ENCODE measurements around the gene TTLL3. TPM values are rescaled to one million over a fixed set of nuclear protein-coding genes. Genes with fewer than 3 reads are reported as not detected.

TTLL3 gene
- total RNA-seq, 3 donors from 2014 or later (not counting 1 experiment from before 2014, with no cell fraction given): 133 to 137 (median 136) TPM

GRCh38 chr3:9815986-9816385, 5.9 kb downstream of the TTLL3 start:
- intact Hi-C loops (cut with micrococcal nuclease): no loop called here
- Histone ChIP-seq H3K9me3 (ENCODE audit: control insufficient read depth, insufficient read depth, low read length) (no peaks in the 10 kb centered on the region), H3K36me3 (ENCODE audit: control insufficient read depth, insufficient read depth, low read length) (peaks cover 6% of the 10 kb centered on the region), H3K4me3 (ENCODE audit: low read length) (no peak overlapping the region), H3K27ac (ENCODE audit: low read length) (no peak overlapping the region), H3K27me3 (ENCODE audit: control insufficient read depth, insufficient read depth, low read length) (no peaks in the 10 kb centered on the region), H3K4me1 (ENCODE audit: control insufficient read depth, insufficient read depth, low read length) (peaks cover 1% of the 10 kb centered on the region)
- WGBS (ENCODE audit: insufficient coverage): 91% methylated on average over 9 of the region's 9 CpGs
- Mint-ChIP-seq H3K36me3 (no peaks in the 10 kb centered on the region), H3K27ac (no peak overlapping the region), H3K9me3 (no peaks in the 10 kb centered on the region), H3K4me3 (no peak overlapping the region), H3K4me1 (peaks cover 12% of the 10 kb centered on the region in 2 donors), H3K27me3 (ENCODE audit: low read depth in 2 of 2) (no peaks in the 10 kb centered on the region)
- no peak for TF ChIP-seq CTCF (IDR thresholded peaks at IDR 0.05)
- ATAC-seq (no peak), DNase-seq (no peak)

- intact Hi-C loops (cut with micrococcal nuclease): no loop called here
- WGBS (ENCODE audit: insufficient coverage): 91% methylated on average over 6 of the region's 6 CpGs
- TF ChIP-seq CTCF (IDR thresholded peaks at IDR 0.05): no peak
- H3K9me3 ChIP-seq (ENCODE audit: control insufficient read depth, insufficient read depth, low read length): no peaks in the 10 kb centered on the region
- Mint-ChIP-seq H3K36me3 (no peaks in the 10 kb centered on the region), H3K9me3 (no peaks in the 10 kb centered on the region), H3K27me3 (ENCODE audit: low read depth in 2 of 2) (no peaks in the 10 kb centered on the region), H3K4me1 (peaks cover 5% of the 10 kb centered on the region in 2 donors), H3K4me3 (no peak overlapping the region), H3K27ac (no peak overlapping the region)
- ATAC-seq (no peak), DNase-seq (no peak)
- H3K4me3 ChIP-seq (ENCODE audit: low read length): no peak overlapping the region
- no peaks in the 10 kb centered on the region for H3K4me1 ChIP-seq (ENCODE audit: control insufficient read depth, insufficient read depth, low read length)
- no peak overlapping the region for H3K27ac ChIP-seq (ENCODE audit: low read length)
- peaks cover 6% of the 10 kb centered on the region for H3K36me3 ChIP-seq (ENCODE audit: control insufficient read depth, insufficient read depth, low read length)
- H3K27me3 ChIP-seq (ENCODE audit: control insufficient read depth, insufficient read depth, low read length): no peaks in the 10 kb centered on the region
Observed at GRCh38 chr3:9817436-9817835, 7.4 kb downstream of the TTLL3 start.

GRCh38 chr3:9818666-9819335, 8.7 kb downstream of the TTLL3 start:
- Mint-ChIP-seq H3K4me3 (no peak overlapping the region), H3K27me3 (ENCODE audit: low read depth in 2 of 2) (no peaks in the 10 kb centered on the region), H3K9me3 (no peaks in the 10 kb centered on the region), H3K27ac (peak overlapping the region in 1 of 2 donors; percentile 29), H3K4me1 (peaks cover 5% of the 10 kb centered on the region in 2 donors), H3K36me3 (no peaks in the 10 kb centered on the region)
- WGBS (ENCODE audit: insufficient coverage): 96% methylated on average over 7 of the region's 7 CpGs
- Histone ChIP-seq H3K36me3 (ENCODE audit: control insufficient read depth, insufficient read depth, low read length) (peaks cover 6% of the 10 kb centered on the region), H3K27ac (ENCODE audit: low read length) (no peak overlapping the region), H3K4me1 (ENCODE audit: control insufficient read depth, insufficient read depth, low read length) (no peaks in the 10 kb centered on the region), H3K27me3 (ENCODE audit: control insufficient read depth, insufficient read depth, low read length) (no peaks in the 10 kb centered on the region), H3K4me3 (ENCODE audit: low read length) (no peak overlapping the region), H3K9me3 (ENCODE audit: control insufficient read depth, insufficient read depth, low read length) (no peaks in the 10 kb centered on the region)
- intact Hi-C loops (cut with micrococcal nuclease): no loop called here
- no peak for TF ChIP-seq CTCF (IDR thresholded peaks at IDR 0.05)
- no peak for ATAC-seq
- DNase-seq: no peak

- no peak overlapping the region for H3K27ac ChIP-seq (ENCODE audit: low read length)
- no peaks in the 10 kb centered on the region for H3K27me3 ChIP-seq (ENCODE audit: control insufficient read depth, insufficient read depth, low read length)
- no peak for TF ChIP-seq CTCF (IDR thresholded peaks at IDR 0.05)
- H3K36me3 ChIP-seq (ENCODE audit: control insufficient read depth, insufficient read depth, low read length): peaks cover 6% of the 10 kb centered on the region
- WGBS (ENCODE audit: insufficient coverage): 95% methylated on average over 12 of the region's 12 CpGs
- Mint-ChIP-seq H3K4me1 (peaks cover 5% of the 10 kb centered on the region in 2 donors), H3K36me3 (no peaks in the 10 kb centered on the region), H3K27ac (peak overlapping the region in 1 of 2 donors; percentile 23), H3K4me3 (no peak overlapping the region), H3K9me3 (no peaks in the 10 kb centered on the region), H3K27me3 (ENCODE audit: low read depth in 2 of 2) (no peaks in the 10 kb centered on the region)
- intact Hi-C loops (cut with micrococcal nuclease): no loop called here
- ATAC-seq: no peak
- no peak for DNase-seq
- H3K4me3 ChIP-seq (ENCODE audit: low read length): no peak overlapping the region
- H3K4me1 ChIP-seq (ENCODE audit: control insufficient read depth, insufficient read depth, low read length): no peaks in the 10 kb centered on the region
- no peaks in the 10 kb centered on the region for H3K9me3 ChIP-seq (ENCODE audit: control insufficient read depth, insufficient read depth, low read length)
Observed at GRCh38 chr3:9820543-9820942, 10.5 kb downstream of the TTLL3 start.
